ENCODE data around the gene WDR36. TPM values are rescaled to one million over a fixed set of nuclear protein-coding genes. Genes with fewer than 3 reads are reported as not detected.

WDR36 gene
- total and polyA plus RNA-seq, 9 of the 15 experiments (the other 6 are each of a cell fraction or from before 2014, with no cell fraction given) = 25.7 to 68.0 (median 41.5) TPM

GRCh38 chr5:111135363-111135762, 43.2 kb downstream of the WDR36 start:
- Histone ChIP-seq H4K20me1 (replicated peaks; ENCODE audit: control insufficient read depth, insufficient read depth, low read length) (no peaks in the 10 kb centered on the region), H3K27ac (ENCODE audit: extremely low read depth, low read depth, low read length) (no peak overlapping the region), H3K9ac (ENCODE audit: insufficient read depth in 1 of 2, low read depth in 2 of 2, low read length in 2 of 2) (no peak overlapping the region), H3K36me3 (ENCODE audit: control insufficient read depth, insufficient read depth, low read length) (no peaks in the 10 kb centered on the region), H3K4me3 (no peak overlapping the region), H3K9me3 (replicated peaks; ENCODE audit: control insufficient read depth, insufficient read depth, low read depth, low read length) (no peaks in the 10 kb centered on the region), H3K27me3 (ENCODE audit: control insufficient read depth in 2 of 2, insufficient read depth in 2 of 2, low read length in 2 of 2) (no peaks in the 10 kb centered on the region), H3K4me1 (replicated peaks in 1 of 2; ENCODE audit: control insufficient read depth in 2 of 2, insufficient read depth in 2 of 2, low read length in 2 of 2) (no peaks in the 10 kb centered on the region), H2AFZ (ENCODE audit: low read depth, low read length) (no peak overlapping the region), H3K4me2 (ENCODE audit: insufficient read depth, low read length) (no peak overlapping the region), H3K79me2 (ENCODE audit: control insufficient read depth, insufficient read depth, low read length) (no peaks in the 10 kb centered on the region), H3K9me1 (ENCODE audit: control insufficient read depth, insufficient read depth, low read length) (no peaks in the 10 kb centered on the region)
- no peak for TF ChIP-seq PYGO2 (tag; IDR thresholded peaks at IDR 0.05)
- TF ChIP-seq ZNF318 (IDR thresholded peaks at IDR 0.05; ENCODE audit: borderline replicate concordance in 1 of 2, low read depth in 1 of 2) = no peak
- no peak for TF ChIP-seq LCOR (CRISPR knock-in tag; IDR thresholded peaks at IDR 0.05)
- TF ChIP-seq PTTG1 (tag; IDR thresholded peaks at IDR 0.05; ENCODE audit: low read depth) = no peak
- no peak for TF ChIP-seq ETV1 (tag; conservative IDR thresholded peaks at IDR 0.05; ENCODE audit: low read depth)
- no peak for TF ChIP-seq RFX1 (IDR thresholded peaks at IDR 0.05)
- TF ChIP-seq TRIM24 (IDR thresholded peaks at IDR 0.05) = no peak
- no peak for TF ChIP-seq BHLHE40 (IDR thresholded peaks at IDR 0.05; ENCODE audit: low read length)
- BruUV-seq (replicated peaks) = no TSS peak
- WGBS (ENCODE audit: insufficient coverage, low coverage, missing lambda C conversion rate) = 0% methylated on average over 1 of the region's 1 CpG
- no peak for ATAC-seq
- CTCF ChIA-PET (ENCODE audit: low intra/inter-chr PET ratio) = no interaction called here
- intact Hi-C loops (cut with micrococcal nuclease) (no loop called here), in situ Hi-C loops (cut with MboI) (no loop called here)
- POLR2A ChIA-PET = no interaction called here
- FAIRE-seq = no peak
- DNase-seq (ENCODE audit: extremely low read depth in 1 of 4, low spot score in 3 of 4) = no peak
